Activated CD8-positive, alpha-beta T cell treated with anti-CD3 and anti-CD28 coated beads, Interleukin-2, amount 10 ng/mL, durations not matched to agents 7 days and 5 days (primary cell): ENCODE results near the gene NIT1. TPM values are rescaled to one million over a fixed set of nuclear protein-coding genes. Genes with fewer than 3 reads are reported as not detected.

Experiments
- ATAC-seq: fragments of 150-1000 bp; cut with Tn5 transposase; one replicate; pipeline ENCODE4 v1.10.0; 2021; ENCODE audit warnings: moderate library complexity
- CTCF ChIA-PET: fragments of 350-600 bp; sonication (Branson Sonifier 250); formaldehyde crosslinking; loops from one replicate; lab custom pipeline; 2021; ENCODE audit warnings: antibody characterized with exemption; lab: Charles Lee
- POLR2A ChIA-PET: fragments of 350-600 bp; sonication (Branson Sonifier 250); formaldehyde crosslinking; loops from one replicate; lab custom pipeline; 2021; ENCODE audit warnings: antibody characterized with exemption; lab: Charles Lee
- DNase-seq: peaks from one replicate; pipeline ENCODE4 v3.0.0-alpha.2; 2020
- H3K27ac Mint-ChIP-seq: one replicate; pipeline ENCODE4 v1.8.0; 2021; ENCODE audit warnings: mild to moderate bottlenecking, mixed read lengths
- H3K27me3 Mint-ChIP-seq: one replicate; pipeline ENCODE4 v1.8.0; 2021; ENCODE audit warnings: low read depth, mixed read lengths
- H3K36me3 Mint-ChIP-seq: one replicate; pipeline ENCODE4 v1.8.0; 2021; ENCODE audit warnings: low read depth, mixed read lengths
- H3K4me1 Mint-ChIP-seq: one replicate; pipeline ENCODE4 v1.8.0; 2021; ENCODE audit warnings: low read depth, mixed read lengths
- H3K4me3 Mint-ChIP-seq: one replicate; pipeline ENCODE4 v1.8.0; 2021; ENCODE audit warnings: mild to moderate bottlenecking, mixed read lengths
- H3K9me3 Mint-ChIP-seq: one replicate; pipeline ENCODE4 v1.8.0; 2022; ENCODE audit warnings: mixed read lengths; ENCODE audit not compliant: insufficient read depth
- total RNA-seq, 2 experiments: library from RNA; stranded (reverse); gene quantifications; one replicate each; pipeline ENCODE4 v1.2.3, GENCODE V29; 2021

The NIT1 gene, protein sequence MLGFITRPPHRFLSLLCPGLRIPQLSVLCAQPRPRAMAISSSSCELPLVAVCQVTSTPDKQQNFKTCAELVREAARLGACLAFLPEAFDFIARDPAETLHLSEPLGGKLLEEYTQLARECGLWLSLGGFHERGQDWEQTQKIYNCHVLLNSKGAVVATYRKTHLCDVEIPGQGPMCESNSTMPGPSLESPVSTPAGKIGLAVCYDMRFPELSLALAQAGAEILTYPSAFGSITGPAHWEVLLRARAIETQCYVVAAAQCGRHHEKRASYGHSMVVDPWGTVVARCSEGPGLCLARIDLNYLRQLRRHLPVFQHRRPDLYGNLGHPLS
- 10 to 100 TPM; 34.1 to 35.2 TPM for total RNA-seq

GRCh38 chr1:161117759-161118581, at the start of gene NIT1, which contains the start of gene PFDN2:
Gene NIT1 (plus strand): TSS chr1:161118105. CDS start chr1:161118177, 72 bp downstream.
Gene PFDN2 (minus strand): TSS chr1:161118037. CDS start chr1:161118026, 11 bp downstream.
- H3K36me3 Mint-ChIP-seq = peaks cover 51% of the 10 kb centered on the region
- ATAC-seq = peak; percentile 88
- H3K9me3 Mint-ChIP-seq = no peaks in the 10 kb centered on the region
- H3K4me1 Mint-ChIP-seq = peaks cover 56% of the 10 kb centered on the region
- ChIA-PET POLR2A (interaction anchor here (0.6 to 3.3 kb wide), 16 partner anchors 9 to 72 kb away, joined by 3 to 28 read pairs (median 4); partner anchors contain the start of genes ARHGAP30, DEDD, KLHDC9 and UFC1), CTCF (interaction anchor here (0.7 to 2.4 kb wide), 16 partner anchors 9 to 282 kb away, joined by 3 to 11 read pairs (median 4); partner anchors contain the start of genes DEDD, PPOX and USF1)
- peak; percentile 90 for DNase-seq
- peak within 1 kb of the TSS; percentile 92 for H3K4me3 Mint-ChIP-seq
- H3K27ac Mint-ChIP-seq = peak within 1 kb of the TSS; percentile 95
- H3K27me3 Mint-ChIP-seq = no peaks in the 10 kb centered on the region

GRCh38 chr1:161068306-161069234, 49.3 kb upstream of the NIT1 start:
- H3K27me3 Mint-ChIP-seq = no peaks in the 10 kb centered on the region
- peaks cover 48% of the 10 kb centered on the region for H3K36me3 Mint-ChIP-seq
- H3K4me1 Mint-ChIP-seq = peaks cover 73% of the 10 kb centered on the region
- ChIA-PET CTCF (interaction anchor here (0.6 to 16.9 kb wide), 13 partner anchors 14 to 157 kb away, joined by 3 to 292 read pairs (median 3); partner anchors contain the start of genes DEDD, KLHDC9, NDUFS2 and PPOX), POLR2A (interaction anchor here (0.6 to 6.2 kb wide), 27 partner anchors 8 to 860 kb away, joined by 3 to 141 read pairs (median 4); partner anchors contain the start of genes CD48, DEDD, F11R and KLHDC9)
- DNase-seq = peak; percentile 92
- peak overlapping the region; percentile 92 for H3K4me3 Mint-ChIP-seq
- H3K27ac Mint-ChIP-seq = peak overlapping the region; percentile 99
- ATAC-seq = peak; percentile 73
- no peaks in the 10 kb centered on the region for H3K9me3 Mint-ChIP-seq

GRCh38 chr1:161069241-161069640, 48.7 kb upstream of the NIT1 start:
- DNase-seq (no peak), ATAC-seq (peak; percentile 3)
- POLR2A ChIA-PET = interaction anchor here (0.5 to 6.2 kb wide), 32 partner anchors 8 to 424 kb away, joined by 3 to 141 read pairs (median 4); partner anchors contain the start of genes CD48, DEDD, F11R and KLHDC9
- peak overlapping the region; percentile 99 for H3K27ac Mint-ChIP-seq
- H3K27me3 Mint-ChIP-seq = no peaks in the 10 kb centered on the region
- peak overlapping the region; percentile 92 for H3K4me3 Mint-ChIP-seq
- H3K9me3 Mint-ChIP-seq = no peaks in the 10 kb centered on the region
- peaks cover 73% of the 10 kb centered on the region for H3K4me1 Mint-ChIP-seq
- CTCF ChIA-PET = interaction anchor here (0.6 to 16.9 kb wide), 17 partner anchors 10 to 157 kb away, joined by 3 to 292 read pairs (median 4); partner anchors contain the start of genes DEDD, KLHDC9, PPOX and TOMM40L
- peaks cover 41% of the 10 kb centered on the region for H3K36me3 Mint-ChIP-seq

DNA sequence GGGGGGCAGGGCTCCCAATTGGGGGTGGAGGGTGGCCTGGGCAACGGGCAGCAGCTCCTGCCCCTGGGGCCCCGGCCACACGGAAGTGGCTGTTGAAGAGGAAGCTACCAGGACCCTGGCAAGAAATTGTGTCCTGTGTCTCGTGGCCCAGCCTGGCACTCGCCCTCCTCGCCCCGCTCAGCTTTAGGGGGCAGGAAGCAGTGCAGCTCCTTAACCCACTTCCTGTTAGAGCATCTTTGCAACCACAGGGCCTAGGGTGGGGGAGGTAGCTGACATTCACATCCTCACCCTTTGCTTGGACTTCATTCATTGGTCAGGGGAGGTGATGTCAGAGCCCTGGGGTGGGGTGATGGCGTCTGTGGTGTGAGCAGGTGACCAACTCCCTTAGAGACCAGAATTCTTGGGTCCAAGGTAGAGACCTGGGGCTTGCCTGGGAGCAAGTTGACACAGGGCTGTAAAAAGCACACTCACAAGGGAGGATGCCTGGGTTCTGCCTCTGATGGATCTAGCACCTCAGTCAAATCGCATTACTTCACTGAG, 48.1 kb upstream of the NIT1 start, which contains the start of gene ARHGAP30:
TSS of gene ARHGAP30 (minus strand) at position 161 of the 540 bp plus-strand sequence. CDS start 267 bp downstream, outside the sequence.
- peak; percentile 78 for ATAC-seq
- H3K36me3 Mint-ChIP-seq = peaks cover 36% of the 10 kb centered on the region
- peaks cover 71% of the 10 kb centered on the region for H3K4me1 Mint-ChIP-seq
- CTCF ChIA-PET = interaction anchor here (0.5 to 16.9 kb wide), 17 partner anchors 10 to 241 kb away, joined by 3 to 292 read pairs (median 9); partner anchors contain the start of genes KLHDC9, PPOX, TSTD1 and USF1
- H3K9me3 Mint-ChIP-seq = no peaks in the 10 kb centered on the region
- peak within 1 kb of the TSS; percentile 99 for H3K27ac Mint-ChIP-seq
- peak; percentile 96 for DNase-seq
- H3K4me3 Mint-ChIP-seq = peak within 1 kb of the TSS; percentile 92
- POLR2A ChIA-PET = interaction anchor here (0.5 to 6.2 kb wide), 27 partner anchors 9 to 370 kb away, joined by 3 to 141 read pairs (median 5); partner anchors contain the start of genes CD48, DEDD, F11R and KLHDC9
- H3K27me3 Mint-ChIP-seq = no peaks in the 10 kb centered on the region

- ATAC-seq = no peak
- POLR2A ChIA-PET = interaction anchor here (1.0 to 6.2 kb wide), 13 partner anchors 9 to 272 kb away, joined by 3 to 141 read pairs (median 6); partner anchors contain the start of genes DEDD, F11R, KLHDC9 and NDUFS2
These were observed 47.1 kb upstream of the NIT1 start for GRCh38 chr1:161070761-161071160.

GRCh38 chr1:161071886-161072371, 46.0 kb upstream of the NIT1 start:
- no peaks in the 10 kb centered on the region for H3K27me3 Mint-ChIP-seq
- DNase-seq (peak; percentile 75), ATAC-seq (no peak)
- H3K9me3 Mint-ChIP-seq = no peaks in the 10 kb centered on the region
- ChIA-PET CTCF (interaction anchor here (0.5 to 16.9 kb wide), 23 partner anchors 8 to 369 kb away, joined by 3 to 292 read pairs (median 6); partner anchors contain the start of genes DEDD, F11R, KLHDC9 and NECTIN4), POLR2A (interaction anchor here (0.6 to 6.2 kb wide), 7 partner anchors 22 to 97 kb away, joined by 3 to 141 read pairs (median 5); partner anchors contain the start of genes F11R, KLHDC9 and USF1)
- H3K4me1 Mint-ChIP-seq = peaks cover 60% of the 10 kb centered on the region
- H3K36me3 Mint-ChIP-seq = peaks cover 25% of the 10 kb centered on the region
- peak overlapping the region; percentile 26 for H3K27ac Mint-ChIP-seq
- no peak overlapping the region for H3K4me3 Mint-ChIP-seq

More at GRCh38 chr1:161070761-161071160, 47.1 kb upstream of the NIT1 start:
- Mint-ChIP-seq H3K27ac (peak overlapping the region; percentile 99), H3K4me3 (peak overlapping the region; percentile 92), H3K36me3 (peaks cover 32% of the 10 kb centered on the region), H3K27me3 (no peaks in the 10 kb centered on the region), H3K9me3 (no peaks in the 10 kb centered on the region), H3K4me1 (peaks cover 67% of the 10 kb centered on the region)
- CTCF ChIA-PET = interaction anchor here (0.6 to 16.9 kb wide), 23 partner anchors 9 to 368 kb away, joined by 3 to 292 read pairs (median 7); partner anchors contain the start of genes KLHDC9, NIT1, PFDN2 and PPOX
- DNase-seq = no peak

- Mint-ChIP-seq H3K9me3 (no peaks in the 10 kb centered on the region), H3K4me1 (peaks cover 52% of the 10 kb centered on the region), H3K27me3 (no peaks in the 10 kb centered on the region), H3K36me3 (peaks cover 16% of the 10 kb centered on the region), H3K4me3 (no peak overlapping the region), H3K27ac (peak overlapping the region; percentile 58)
- no peak for ATAC-seq
- no peak for DNase-seq
- POLR2A ChIA-PET = interaction anchor here (1.3 to 6.2 kb wide), 3 partner anchors 25 to 27 kb away, joined by 4 to 141 read pairs (median 86); partner anchors contain the start of genes KLHDC9 and USF1
- CTCF ChIA-PET = interaction anchor here (1.1 to 16.9 kb wide), 7 partner anchors 16 to 68 kb away, joined by 4 to 292 read pairs (median 9); partner anchors contain the start of genes KLHDC9, NECTIN4, TSTD1 and USF1
These were observed 45.0 kb upstream of the NIT1 start for GRCh38 chr1:161072751-161073449.

GRCh38 chr1:161073474-161074121, 44.3 kb upstream of the NIT1 start:
- ChIA-PET POLR2A (interaction anchor here (1.3 to 6.2 kb wide), 2 partner anchors 24 to 28 kb away, joined by 4 to 141 read pairs; partner anchors contain the start of gene USF1), CTCF (interaction anchor here (0.6 to 16.9 kb wide), 2 partner anchors 24 to 83 kb away, joined by 3 to 292 read pairs; partner anchors contain the start of gene KLHDC9)
- peaks cover 48% of the 10 kb centered on the region for H3K4me1 Mint-ChIP-seq
- H3K36me3 Mint-ChIP-seq = peaks cover 9% of the 10 kb centered on the region
- peak overlapping the region; percentile 58 for H3K27ac Mint-ChIP-seq
- ATAC-seq (no peak), DNase-seq (no peak)
- no peaks in the 10 kb centered on the region for H3K9me3 Mint-ChIP-seq
- no peaks in the 10 kb centered on the region for H3K27me3 Mint-ChIP-seq
- H3K4me3 Mint-ChIP-seq = no peak overlapping the region
